K562 (cell line): ENCODE data around the gene TMPO. TPM values are rescaled to one million over a fixed set of nuclear protein-coding genes. Genes with fewer than 3 reads are reported as not detected.
A peak's percentile ranks its signal among the peaks of the same experiment; 100 is the strongest.

Experiments
- ATAC-seq: fragments of 200-7000 bp; cut with Tn5 transposase; 3 replicates; pipeline ENCODE4 v1.9.1; 2020; ENCODE audit warnings: moderate library complexity
- BruUV-seq: library from RNA; stranded (reverse); fragments of 400-500 nt; replicated peaks from 2 replicates; lab custom pipeline; 2021; lab: Mats Ljungman, UMichigan
- CTCF ChIA-PET: fragments of 300-600 bp; formaldehyde crosslinking; extraction: SDS; loops from one replicate; lab custom pipeline; 2021; ENCODE audit warnings: low intra/inter-chr PET ratio; lab: Yijun Ruan, JAX
- POLR2A ChIA-PET: fragments of 300-600, 350-650 bp; sonication (Branson Sonifier 250); formaldehyde crosslinking; extraction: SDS; loops from one replicate; lab custom pipeline; 2021; ENCODE audit warnings: antibody characterized with exemption, inconsistent platforms; lab: Yijun Ruan, JAX
- DNase-seq, 4 experiments: peaks; one replicate each; pipeline versions ENCODE4 v3.0.0 to v3.0.0-alpha.2; 2011 to 2018; ENCODE audit warnings: low spot score in 3 of 4, mixed read lengths in 3 of 4; ENCODE audit errors: extremely low read depth in 1 of 4
- FAIRE-seq: peaks from 2 replicates; lab custom pipeline; 2011; peaks lifted over from hg19 to GRCh38; lab: Jason Lieb, UNC
- H2AFZ ChIP-seq: 2 replicates; pipeline ENCODE4 v1.6.0; 2011; ENCODE audit warnings: low read depth, low read length, control low read depth, inconsistent platforms
- H3K27ac ChIP-seq: fragments of 200-600 bp; 3 replicates; pipeline ENCODE4 v1.8.0; 2011; ENCODE audit warnings: low read depth, mild to moderate bottlenecking, control low read depth, inconsistent platforms, low read length, moderate library complexity, mixed read lengths; ENCODE audit errors: extremely low read depth
- H3K27me3 ChIP-seq, 2 experiments: fragments of 300-600 bp in 1 of 2; 2 replicates in 1 of 2; 3 replicates in 1 of 2; pipeline versions ENCODE4 v1.6.0 to v1.8.0; 2011; ENCODE audit warnings: inconsistent platforms in 2 of 2, low read length in 2 of 2, mild to moderate bottlenecking in 1 of 2, mixed read lengths in 1 of 2, moderate library complexity in 1 of 2; ENCODE audit not compliant: control insufficient read depth in 2 of 2, insufficient read depth in 2 of 2
- H3K36me3 ChIP-seq: fragments of 300-600 bp; 3 replicates; pipeline ENCODE4 v1.8.0; 2011; ENCODE audit warnings: mild to moderate bottlenecking, low read length, inconsistent platforms; ENCODE audit not compliant: control insufficient read depth, insufficient read depth
- H3K4me1 ChIP-seq, 2 experiments: fragments of 200-600 bp in 1 of 2; replicated peaks in 1 of 2; 2 replicates in 1 of 2; 3 replicates in 1 of 2; pipeline versions ENCODE4 v1.5.1 to v1.8.0; 2011; ENCODE audit warnings: inconsistent platforms in 2 of 2, low read length in 2 of 2, mild to moderate bottlenecking in 1 of 2, mixed read lengths in 1 of 2, moderate library complexity in 1 of 2; ENCODE audit not compliant: control insufficient read depth in 2 of 2, insufficient read depth in 2 of 2
- H3K4me2 ChIP-seq: 2 replicates; pipeline ENCODE4 v1.6.1; 2011; ENCODE audit warnings: low read length, control low read depth, inconsistent platforms, mixed read lengths; ENCODE audit not compliant: insufficient read depth
- H3K4me3 ChIP-seq: fragments of 200-600 bp; sonication (generic), shearing (Covaris generic); 2 replicates; pipeline ENCODE4 v1.5.1; 2016; ENCODE audit warnings: control low read depth, inconsistent platforms
- H3K79me2 ChIP-seq: fragments of 200-600 bp; 3 replicates; pipeline ENCODE4 v1.8.0; 2011; ENCODE audit warnings: low read length, inconsistent platforms; ENCODE audit not compliant: control insufficient read depth, insufficient read depth
- H3K9ac ChIP-seq, 2 experiments: 2 replicates each; pipeline versions ENCODE4 v1.6.0 to v1.6.1; 2011; ENCODE audit warnings: low read depth in 2 of 2, low read length in 2 of 2, control low read depth in 1 of 2, inconsistent platforms in 1 of 2, mild to moderate bottlenecking in 1 of 2, mixed read lengths in 1 of 2; ENCODE audit not compliant: insufficient read depth in 1 of 2
- H3K9me1 ChIP-seq: one replicate; pipeline ENCODE4 v1.6.0; 2011; ENCODE audit warnings: inconsistent platforms, mild to moderate bottlenecking, low read length, moderate library complexity; ENCODE audit not compliant: control insufficient read depth, insufficient read depth
- H3K9me3 ChIP-seq: replicated peaks from 2 replicates; pipeline ENCODE4 v1.5.1; 2011; ENCODE audit warnings: low read depth, low read length, inconsistent platforms; ENCODE audit not compliant: control insufficient read depth, insufficient read depth
- H4K20me1 ChIP-seq: replicated peaks from 2 replicates; pipeline ENCODE4 v1.6.1; 2011; ENCODE audit warnings: low read length, inconsistent platforms, mixed read lengths; ENCODE audit not compliant: control insufficient read depth, insufficient read depth
- BACH1 ChIP-seq: fragments of 200-800 bp; sonication (Bioruptor generic); IDR thresholded peaks from 2 replicates; pipeline ENCODE4 v1.6.1; 2016; ENCODE audit warnings: missing genetic modification characterization, missing compliant biosample characterization
- CHD1 ChIP-seq: fragments of 200-600 bp; sonication (generic); IDR thresholded peaks from one replicate; pipeline ENCODE4 v1.6.1; 2012; ENCODE audit warnings: mild to moderate bottlenecking, moderate library complexity, low read length, inconsistent platforms
- HDAC2 ChIP-seq: fragments of 450-650 bp; IDR thresholded peaks from 2 replicates; pipeline ENCODE4 v1.6.1; 2016; ENCODE audit warnings: mild to moderate bottlenecking
- HDAC3 ChIP-seq: fragments of 450-650 bp; IDR thresholded peaks from 2 replicates; pipeline ENCODE4 v1.6.1; 2018; ENCODE audit warnings: borderline replicate concordance, mild to moderate bottlenecking, moderate library complexity; ENCODE audit not compliant: partially characterized antibody
- HDGF ChIP-seq: fragments of 450-650 bp; IDR thresholded peaks from 2 replicates; pipeline ENCODE4 v1.6.1; 2016
- IFI16 ChIP-seq: fragments of 250-450 bp; sonication (Bioruptor Pico); IDR thresholded peaks from 2 replicates; pipeline ENCODE4 v2.1.2; 2022; ENCODE audit warnings: mild to moderate bottlenecking, inconsistent platforms
- KAT7 ChIP-seq: sonication (generic); formaldehyde crosslinking; IDR thresholded peaks from 2 replicates; pipeline ENCODE4 v1.8.0; 2022; ENCODE audit warnings: missing genetic modification reagents, mild to moderate bottlenecking, borderline replicate concordance
- MTA1 ChIP-seq: fragments of 450-650 bp; IDR thresholded peaks from 2 replicates; pipeline ENCODE4 v1.6.1; 2017; ENCODE audit warnings: borderline replicate concordance
- NFYB ChIP-seq: IDR thresholded peaks from 2 replicates; pipeline ENCODE4 v1.6.1; 2011; ENCODE audit warnings: mild to moderate bottlenecking, moderate library complexity; ENCODE audit not compliant: insufficient read length; ENCODE audit errors: extremely low read depth
- NR2C2 ChIP-seq, 2 experiments: fragments of 200-800 bp in 1 of 2; sonication (Bioruptor generic) in 1 of 2; sonication (generic) in 1 of 2; formaldehyde crosslinking in 1 of 2; IDR thresholded peaks; 2 replicates each; pipeline versions ENCODE4 v1.6.1 to v1.8.0; 2016 to 2022; ENCODE audit warnings: mild to moderate bottlenecking in 1 of 2, missing compliant biosample characterization in 1 of 2, missing genetic modification characterization in 1 of 2, missing genetic modification reagents in 1 of 2
- NR3C1 ChIP-seq: sonication (generic); formaldehyde crosslinking; IDR thresholded peaks from 2 replicates; pipeline ENCODE4 v1.8.1; 2022; ENCODE audit warnings: missing genetic modification reagents
- SP2 ChIP-seq: IDR thresholded peaks from 2 replicates; pipeline ENCODE4 v1.6.1; 2011; ENCODE audit warnings: mild to moderate bottlenecking, low read depth, low read length, moderate library complexity; ENCODE audit not compliant: poor library complexity, severe bottlenecking; ENCODE audit errors: extremely low read depth
- TAF9B ChIP-seq: fragments of 450-650 bp; IDR thresholded peaks from 2 replicates; pipeline ENCODE4 v1.6.1; 2018; ENCODE audit warnings: mild to moderate bottlenecking; ENCODE audit not compliant: partially characterized antibody
- ZC3H11A ChIP-seq: IDR thresholded peaks from 2 replicates; pipeline ENCODE4 v1.6.1; 2012; ENCODE audit warnings: low read depth, low read length, improper control_type of control experiment
- ZNF212 ChIP-seq: fragments of 450-650 bp; formaldehyde crosslinking; IDR thresholded peaks from 2 replicates; pipeline ENCODE4 v1.4.0; 2020; ENCODE audit warnings: mild to moderate bottlenecking
- ZNF644 ChIP-seq: fragments of 200-800 bp; sonication (Bioruptor generic); IDR thresholded peaks from 2 replicates; pipeline ENCODE4 v1.6.1; 2016; ENCODE audit warnings: low read depth, missing genetic modification characterization, missing compliant biosample characterization
- ZNF717 ChIP-seq: fragments of 250-450 bp; sonication (Bioruptor Pico); IDR thresholded peaks from 2 replicates; pipeline ENCODE4 v1.5.0; 2021
- WGBS: fragments of 100-300 bp; shearing (Covaris generic); methylation state at CpG from one replicate; pipeline ENCODE4 v1.1.6; 2016; ENCODE audit warnings: low coverage, mixed read lengths; ENCODE audit not compliant: insufficient coverage; ENCODE audit errors: missing lambda C conversion rate; 5-methylcytosine and 5-hydroxymethylcytosine counted together
- in situ Hi-C: fragments of 300-500 bp; cut with MboI; formaldehyde crosslinking; loops from 4 replicates; pipeline ENCODE4 v1.15.0; 2018; ENCODE audit warnings: inconsistent platforms, mixed read lengths
- intact Hi-C: fragments of 100-400 bp; cut with micrococcal nuclease; formaldehyde crosslinking; loops from 2 replicates; pipeline ENCODE4 v1.14.2; 2022
- polyA plus RNA-seq, 8 experiments: library from polyadenylated mRNA; depleted of rRNA in 4 of 8; stranded (reverse) in 5 of 8; unstranded in 3 of 8; fragments of >200 nt; fragmentation: Nextera tagmentation in 2 of 8; fragmentation: Illumina TruSeq in 1 of 8; extraction: Ambion mirVana in 2 of 8; extraction: Trizol in 1 of 8; gene quantifications; 2 replicates each; pipeline versions ENCODE4 v1.2.1 to v1.2.3, GENCODE V29; 2011 to 2014; ENCODE audit warnings: inconsistent platforms in 1 of 8, missing spikeins in 1 of 8
- total RNA-seq, 7 experiments: library from RNA; depleted of rRNA in 6 of 7; stranded (reverse); fragments of >200 nt in 6 of 7; fragmentation: Illumina TruSeq in 2 of 7; extraction: Trizol in 2 of 7; gene quantifications; 2 replicates each; pipeline versions ENCODE4 v1.2.1 to v1.2.3, GENCODE V29; 2011 to 2021; ENCODE audit warnings: low replicate concordance in 1 of 7
- TF ChIP-seq, protein P1 (sequence below): sonication (generic); formaldehyde crosslinking; IDR thresholded peaks from 2 replicates; pipeline ENCODE4 v1.8.1; 2023; ENCODE audit warnings: mild to moderate bottlenecking, missing genetic modification reagents

The TMPO gene
- total and polyA plus RNA-seq, 9 of the 15 experiments (the other 6 are each of a cell fraction or from before 2014, with no cell fraction given): 62.1 to 263 (median 182) TPM

DNA sequence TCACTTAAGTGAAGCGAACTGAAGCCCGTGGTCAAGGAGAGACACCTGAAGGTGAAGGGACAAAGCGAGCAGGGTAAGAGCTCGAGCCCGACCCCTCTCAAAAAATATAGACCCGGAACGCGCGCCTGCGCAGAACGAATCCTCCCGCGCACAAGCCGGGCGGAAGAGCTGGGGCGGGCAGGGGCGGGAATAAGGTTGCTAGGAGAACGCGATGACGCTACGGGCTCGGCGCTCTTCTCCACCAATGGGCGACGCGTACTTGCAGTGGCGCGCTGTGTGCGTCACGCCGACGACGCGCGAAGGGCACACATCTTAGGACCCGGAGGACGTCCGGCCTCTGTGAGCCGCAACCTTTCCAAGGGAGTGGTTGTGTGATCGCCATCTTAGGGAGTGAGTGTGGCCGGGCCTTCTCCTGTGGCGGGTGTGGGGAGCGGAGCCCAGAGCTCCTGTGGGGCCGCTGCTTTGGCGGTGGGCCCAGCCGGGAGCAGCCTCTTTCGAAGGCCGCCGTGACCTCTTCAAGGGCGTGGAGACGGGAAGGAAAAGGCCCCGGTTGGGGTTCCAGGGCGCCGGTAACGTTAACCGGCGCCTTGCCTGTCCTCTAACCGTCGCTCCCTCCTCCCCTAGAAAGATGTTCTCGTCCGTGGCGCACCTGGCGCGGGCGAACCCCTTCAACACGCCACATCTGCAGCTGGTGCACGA, 78.1 kb downstream of the TMPO start, which contains the start of gene SLC25A3 (continued):
- no peak for TF ChIP-seq HDAC3

DNA sequence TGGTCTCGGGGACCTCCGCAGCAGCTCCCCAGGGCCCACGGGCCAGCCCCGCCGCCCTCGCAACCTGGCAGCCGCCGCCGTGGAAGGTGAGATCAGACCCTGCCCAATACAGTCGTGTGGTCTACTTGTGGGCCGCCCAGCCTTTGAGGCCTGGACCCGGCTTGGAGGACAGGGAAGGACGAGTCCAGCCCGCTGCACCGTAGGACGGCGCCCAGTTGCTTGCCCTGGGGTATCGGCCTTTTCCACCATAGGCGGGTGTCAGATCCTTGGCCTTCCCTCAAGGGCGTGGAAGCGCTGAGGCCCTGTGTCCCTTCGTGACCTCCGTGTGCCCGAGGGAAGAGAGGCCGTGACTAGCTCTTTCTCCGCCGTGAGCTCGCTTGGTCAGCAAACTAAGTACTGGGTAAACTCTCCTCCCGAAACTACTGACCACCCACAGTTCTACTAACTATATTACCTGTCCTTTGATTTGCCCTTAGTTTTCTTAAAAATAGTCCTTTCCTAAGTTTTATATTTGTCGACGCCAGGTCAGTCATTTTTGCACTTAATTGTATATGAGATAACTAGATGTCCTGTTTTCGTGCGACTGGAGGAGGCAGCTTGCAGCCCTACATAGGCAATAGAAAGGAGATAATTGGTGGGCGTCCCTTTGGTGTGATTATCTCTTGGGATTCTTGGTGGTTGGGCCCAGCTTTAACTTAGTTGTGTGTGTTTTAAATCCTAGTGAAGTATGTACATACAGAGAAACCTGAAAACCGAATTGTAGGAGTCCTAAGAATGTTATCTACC, 78.9 kb downstream of the TMPO start:
- H4K20me1 ChIP-seq: peaks cover 26% of the 10 kb centered on the region
- in situ Hi-C loops: no loop called here
- H3K4me2 ChIP-seq: peak overlapping the region; percentile 92
- H3K36me3 ChIP-seq: peaks cover 55% of the 10 kb centered on the region
- peaks cover 16 to 18% of the 10 kb centered on the region in 2 experiments; a peak in 4 of 5 replicates for H3K4me1 ChIP-seq
- peak overlapping the region; percentile 100 for H3K4me3 ChIP-seq
- intact Hi-C loops: loop anchor here (5.0 kb wide), 2 partner anchors 62 to 77 kb away; partner anchors contain the start of gene TMPO
- peak overlapping the region; percentile 99 for H3K9ac ChIP-seq
- BruUV-seq: no TSS peak
- peaks cover 61% of the 10 kb centered on the region for H3K79me2 ChIP-seq
- H3K27me3 ChIP-seq: no peaks in the 10 kb centered on the region
- ChIA-PET CTCF (no interaction called here), POLR2A (interaction anchor here (0.6 to 7.2 kb wide), 26 partner anchors 10 to 404 kb away, joined by 3 to 96 read pairs (median 4); partner anchors contain the start of gene IKBIP)
- peak; percentile 32 for ATAC-seq
- FAIRE-seq: no peak
- DNase-seq: peak in 1 of 4 experiments; percentile 45
- no peaks in the 10 kb centered on the region for H3K9me3 ChIP-seq
- H2AFZ ChIP-seq: peak overlapping the region; percentile 70; the same call in 1 of the 2 replicates
- H3K9me1 ChIP-seq: no peaks in the 10 kb centered on the region
- 1% methylated on average over 30 of the region's 35 CpGs for WGBS
- peak overlapping the region; percentile 98 for H3K27ac ChIP-seq
- TF ChIP-seq ZC3H11A (no peak), SP2 (no peak), IFI16 (CRISPR knock-in tag) (no peak), BACH1 (tag) (no peak), NFYB (no peak), ZNF644 (tag) (no peak), MTA1 (no peak), NR3C1 (peak; percentile 21; the same call in 1 of the 2 replicates), ZNF212 (no peak), NR2C2 (CRISPR knock-in tag; IDR thresholded peaks at IDR 0.05) (peak; percentile 67; the same call in 1 of the 2 replicates), NR2C2 (tag; IDR thresholded peaks at IDR 0.05) (no peak), HDAC2 (no peak), ZNF717 (CRISPR knock-in tag) (no peak), CHD1 (peak; percentile 98), KAT7 (no peak; the same call in 1 of the 2 replicates), TAF9B (no peak), HDGF (no peak)
- TF ChIP-seq, protein P1, sequence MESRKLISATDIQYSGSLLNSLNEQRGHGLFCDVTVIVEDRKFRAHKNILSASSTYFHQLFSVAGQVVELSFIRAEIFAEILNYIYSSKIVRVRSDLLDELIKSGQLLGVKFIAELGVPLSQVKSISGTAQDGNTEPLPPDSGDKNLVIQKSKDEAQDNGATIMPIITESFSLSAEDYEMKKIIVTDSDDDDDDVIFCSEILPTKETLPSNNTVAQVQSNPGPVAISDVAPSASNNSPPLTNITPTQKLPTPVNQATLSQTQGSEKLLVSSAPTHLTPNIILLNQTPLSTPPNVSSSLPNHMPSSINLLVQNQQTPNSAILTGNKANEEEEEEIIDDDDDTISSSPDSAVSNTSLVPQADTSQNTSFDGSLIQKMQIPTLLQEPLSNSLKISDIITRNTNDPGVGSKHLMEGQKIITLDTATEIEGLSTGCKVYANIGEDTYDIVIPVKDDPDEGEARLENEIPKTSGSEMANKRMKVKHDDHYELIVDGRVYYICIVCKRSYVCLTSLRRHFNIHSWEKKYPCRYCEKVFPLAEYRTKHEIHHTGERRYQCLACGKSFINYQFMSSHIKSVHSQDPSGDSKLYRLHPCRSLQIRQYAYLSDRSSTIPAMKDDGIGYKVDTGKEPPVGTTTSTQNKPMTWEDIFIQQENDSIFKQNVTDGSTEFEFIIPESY (CRISPR knock-in tag): 0 out of 2 replicates have a peak, but pooled peaks have one; percentile 11
